Measurements from ENCODE around the gene LIN28B. TPM values are rescaled to one million over a fixed set of nuclear protein-coding genes. Genes with fewer than 3 reads are reported as not detected.

Gene LIN28B
- not detected for total RNA-seq

GRCh38 chr6:104956731-104957294 lies at the start of gene LIN28B:
LIN28B (plus strand) TSS chr6:104957107; CDS start chr6:104957251, 144 bp downstream.
- H3K4me3 ChIP-seq: no peak within 1 kb of the TSS
- no peaks in the 10 kb centered on the region for H3K36me3 ChIP-seq
- TF ChIP-seq CTCF (IDR thresholded peaks at IDR 0.05): no peak
- no peak within 1 kb of the TSS for H3K27ac ChIP-seq
- intact Hi-C loops (cut with DNase I): no loop called here
- no peaks in the 10 kb centered on the region for H3K27me3 ChIP-seq
- no peaks in the 10 kb centered on the region for H3K9me3 ChIP-seq
- DNase-seq (ENCODE audit: low spot score in 2 of 2): no peak
- H3K4me1 ChIP-seq: no peaks in the 10 kb centered on the region

GRCh38 chr6:104908031-104908887 lies 48.6 kb upstream of the LIN28B start:
- no peak for TF ChIP-seq CTCF (IDR thresholded peaks at IDR 0.05)
- Histone ChIP-seq H3K9me3 (peaks cover 3% of the 10 kb centered on the region in 2 donors), H3K36me3 (no peaks in the 10 kb centered on the region), H3K27ac (no peak overlapping the region), H3K4me3 (no peak overlapping the region), H3K4me1 (no peaks in the 10 kb centered on the region), H3K27me3 (no peaks in the 10 kb centered on the region)
- no peak for DNase-seq (ENCODE audit: low spot score in 2 of 2)
- intact Hi-C loops (cut with DNase I): no loop called here

- DNase-seq (ENCODE audit: low spot score in 2 of 2): no peak
- Histone ChIP-seq H3K27ac (no peak overlapping the region), H3K27me3 (no peaks in the 10 kb centered on the region), H3K4me1 (no peaks in the 10 kb centered on the region), H3K4me3 (no peak overlapping the region), H3K9me3 (peaks cover 3% of the 10 kb centered on the region in 2 donors), H3K36me3 (no peaks in the 10 kb centered on the region)
- intact Hi-C loops (cut with DNase I): no loop called here
- no peak for TF ChIP-seq CTCF (IDR thresholded peaks at IDR 0.05)
These were observed 47.9 kb upstream of the LIN28B start for GRCh38 chr6:104908888-104909525.

- Histone ChIP-seq H3K27ac (no peak overlapping the region), H3K27me3 (no peaks in the 10 kb centered on the region), H3K9me3 (no peaks in the 10 kb centered on the region), H3K4me1 (no peaks in the 10 kb centered on the region), H3K36me3 (no peaks in the 10 kb centered on the region), H3K4me3 (no peak overlapping the region)
- no peak for DNase-seq (ENCODE audit: low spot score in 2 of 2)
- TF ChIP-seq CTCF (IDR thresholded peaks at IDR 0.05): no peak
- intact Hi-C loops (cut with DNase I): no loop called here
These were observed 35.0 kb upstream of the LIN28B start for GRCh38 chr6:104921896-104922295.

GRCh38 chr6:104928141-104928540 lies 28.8 kb upstream of the LIN28B start:
- intact Hi-C loops (cut with DNase I): no loop called here
- Histone ChIP-seq H3K27me3 (no peaks in the 10 kb centered on the region), H3K4me1 (no peaks in the 10 kb centered on the region), H3K27ac (no peak overlapping the region), H3K36me3 (no peaks in the 10 kb centered on the region), H3K4me3 (no peak overlapping the region), H3K9me3 (no peaks in the 10 kb centered on the region)
- no peak for TF ChIP-seq CTCF (IDR thresholded peaks at IDR 0.05)
- DNase-seq (ENCODE audit: low spot score in 2 of 2): no peak
